Measurements from ENCODE around the gene TMPRSS3.

Gene TMPRSS3

DNA sequence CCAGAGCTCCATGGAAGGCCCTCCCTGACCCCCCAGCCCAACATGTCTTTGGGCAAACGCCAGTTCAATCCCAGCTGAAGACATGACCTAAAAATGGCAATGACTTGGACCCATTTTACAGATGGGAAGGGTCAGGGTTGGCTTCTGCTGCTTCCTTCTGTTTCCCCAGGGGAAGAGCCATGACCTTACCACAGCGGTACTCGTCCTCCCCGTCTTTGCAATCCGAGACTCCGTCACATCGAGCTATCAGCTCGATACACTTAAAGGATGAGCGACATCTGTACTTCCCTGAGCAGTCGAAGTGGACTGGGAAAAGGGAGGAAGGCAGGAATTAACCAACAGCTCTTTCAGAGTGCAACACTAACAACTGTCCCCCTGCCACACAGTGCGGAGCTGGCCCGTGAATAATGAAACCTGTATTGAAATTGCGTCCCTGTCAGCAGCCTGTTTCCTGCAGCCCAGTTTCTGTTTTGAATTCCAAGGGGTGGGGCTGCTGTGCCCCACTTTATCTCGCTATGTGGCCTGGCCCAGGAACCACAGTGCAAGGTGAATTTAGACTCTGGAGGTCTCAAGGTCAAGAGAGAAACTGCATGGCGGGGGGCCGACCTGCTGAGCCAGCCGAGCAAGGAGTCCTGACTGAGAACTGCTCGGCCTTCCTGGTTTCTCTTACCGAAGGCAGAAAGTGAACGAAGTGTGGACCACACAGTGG lies 7.0 kb downstream of the TMPRSS3 start:
- Histone ChIP-seq H3K4me2 (ENCODE audit: low read length, poor library complexity, severe bottlenecking) (no peak overlapping the region), H2BK5ac (ENCODE audit: low read depth, low read length, poor library complexity, severe bottlenecking) (no peak overlapping the region), H3K4me3 (ENCODE audit: insufficient read depth in 1 of 2, low read depth in 1 of 2, low read length in 2 of 2) (no peak overlapping the region), H3K18ac (ENCODE audit: low read depth in 1 of 2, low read length in 2 of 2) (no peak overlapping the region), H3K4me1 (ENCODE audit: control insufficient read depth, insufficient read depth, low read depth, low read length) (peaks cover 27% of the 10 kb centered on the region), H3K23ac (ENCODE audit: low read length in 2 of 2) (no peak overlapping the region), H3K4ac (ENCODE audit: low read depth in 1 of 2, low read length in 2 of 2) (no peak overlapping the region), H2AK5ac (ENCODE audit: low read length, severe bottlenecking) (no peak overlapping the region), H3K27me3 (ENCODE audit: control insufficient read depth in 1 of 2, insufficient read depth in 1 of 2, low read length in 2 of 2) (peaks cover 0 to 54% of the 10 kb centered on the region in 2 experiments), H3K79me1 (replicated peaks; ENCODE audit: low read length, poor library complexity, severe bottlenecking) (no peaks in the 10 kb centered on the region), H2BK12ac (ENCODE audit: low read length in 2 of 2) (no peak overlapping the region), H4K91ac (ENCODE audit: low read length) (no peak overlapping the region), H3K27ac (ENCODE audit: low read length, poor library complexity, severe bottlenecking) (no peak overlapping the region), H4K8ac (ENCODE audit: low read length) (no peak overlapping the region), H2AFZ (ENCODE audit: low read depth, low read length) (no peak overlapping the region), H2BK15ac (ENCODE audit: low read depth, poor library complexity, severe bottlenecking) (no peak overlapping the region), H3K36me3 (ENCODE audit: control insufficient read depth in 1 of 2, insufficient read depth in 2 of 2, low read depth in 1 of 2, low read length in 2 of 2) (no peaks in the 10 kb centered on the region), H3K9me3 (ENCODE audit: control insufficient read depth, low read length) (no peaks in the 10 kb centered on the region), H3K9ac (ENCODE audit: low read length) (no peak overlapping the region), H2BK120ac (ENCODE audit: low read depth, low read length) (no peak overlapping the region), H3K14ac (ENCODE audit: low read length in 2 of 2) (no peak overlapping the region)
- DNase-seq, result no peak
- 85% methylated on average over 20 of the region's 20 CpGs for WGBS

- WGBS, result 90% methylated on average over 6 of the region's 6 CpGs
- H2AK5ac ChIP-seq (ENCODE audit: low read length, severe bottlenecking), result no peak overlapping the region
- H2BK15ac ChIP-seq (ENCODE audit: low read depth, poor library complexity, severe bottlenecking), result no peak overlapping the region
- no peak overlapping the region for H3K23ac ChIP-seq (ENCODE audit: low read length in 2 of 2)
- H3K4me1 ChIP-seq (ENCODE audit: control insufficient read depth, insufficient read depth, low read depth, low read length), result peaks cover 27% of the 10 kb centered on the region
- H3K4me2 ChIP-seq (ENCODE audit: low read length, poor library complexity, severe bottlenecking), result no peak overlapping the region
- H4K8ac ChIP-seq (ENCODE audit: low read length), result no peak overlapping the region
- peaks cover 0 to 57% of the 10 kb centered on the region in 2 experiments for H3K27me3 ChIP-seq (ENCODE audit: control insufficient read depth in 1 of 2, insufficient read depth in 1 of 2, low read length in 2 of 2)
- H3K36me3 ChIP-seq (ENCODE audit: control insufficient read depth in 1 of 2, insufficient read depth in 2 of 2, low read depth in 1 of 2, low read length in 2 of 2), result peaks cover 0 to 2% of the 10 kb centered on the region in 2 experiments
- no peaks in the 10 kb centered on the region for H3K79me1 ChIP-seq (replicated peaks; ENCODE audit: low read length, poor library complexity, severe bottlenecking)
- H3K4ac ChIP-seq (ENCODE audit: low read depth in 1 of 2, low read length in 2 of 2), result no peak overlapping the region
- H2BK12ac ChIP-seq (ENCODE audit: low read length in 2 of 2), result no peak overlapping the region
- no peaks in the 10 kb centered on the region for H3K9me3 ChIP-seq (ENCODE audit: control insufficient read depth, low read length)
- H3K14ac ChIP-seq (ENCODE audit: low read length in 2 of 2), result no peak overlapping the region
- DNase-seq, result no peak
- H3K18ac ChIP-seq (ENCODE audit: low read depth in 1 of 2, low read length in 2 of 2), result no peak overlapping the region
- no peak overlapping the region for H2BK120ac ChIP-seq (ENCODE audit: low read depth, low read length)
- no peak overlapping the region for H3K4me3 ChIP-seq (ENCODE audit: insufficient read depth in 1 of 2, low read depth in 1 of 2, low read length in 2 of 2)
- H2AFZ ChIP-seq (ENCODE audit: low read depth, low read length), result no peak overlapping the region
- H3K27ac ChIP-seq (ENCODE audit: low read length, poor library complexity, severe bottlenecking), result no peak overlapping the region
- H4K91ac ChIP-seq (ENCODE audit: low read length), result no peak overlapping the region
- no peak overlapping the region for H2BK5ac ChIP-seq (ENCODE audit: low read depth, low read length, poor library complexity, severe bottlenecking)
- H3K9ac ChIP-seq (ENCODE audit: low read length), result no peak overlapping the region
Measured at GRCh38 chr21:42387843-42388340, 8.0 kb downstream of the TMPRSS3 start.

- Histone ChIP-seq H2BK15ac (ENCODE audit: low read depth, poor library complexity, severe bottlenecking) (no peak overlapping the region), H4K91ac (ENCODE audit: low read length) (no peak overlapping the region), H3K9me3 (ENCODE audit: control insufficient read depth, low read length) (peaks cover 3% of the 10 kb centered on the region), H2AK5ac (ENCODE audit: low read length, severe bottlenecking) (no peak overlapping the region), H3K79me1 (replicated peaks; ENCODE audit: low read length, poor library complexity, severe bottlenecking) (no peaks in the 10 kb centered on the region), H3K9ac (ENCODE audit: low read length) (no peak overlapping the region), H3K36me3 (ENCODE audit: control insufficient read depth in 1 of 2, insufficient read depth in 2 of 2, low read depth in 1 of 2, low read length in 2 of 2) (peaks cover 0 to 3% of the 10 kb centered on the region in 2 experiments), H3K23ac (ENCODE audit: low read length in 2 of 2) (no peak overlapping the region), H2BK5ac (ENCODE audit: low read depth, low read length, poor library complexity, severe bottlenecking) (no peak overlapping the region), H3K27ac (ENCODE audit: low read length, poor library complexity, severe bottlenecking) (no peak overlapping the region), H3K4ac (ENCODE audit: low read depth in 1 of 2, low read length in 2 of 2) (no peak overlapping the region), H3K18ac (ENCODE audit: low read depth in 1 of 2, low read length in 2 of 2) (no peak overlapping the region), H3K4me3 (ENCODE audit: insufficient read depth in 1 of 2, low read depth in 1 of 2, low read length in 2 of 2) (no peak overlapping the region), H3K14ac (ENCODE audit: low read length in 2 of 2) (no peak overlapping the region), H2AFZ (ENCODE audit: low read depth, low read length) (no peak overlapping the region), H2BK120ac (ENCODE audit: low read depth, low read length) (no peak overlapping the region), H3K4me1 (ENCODE audit: control insufficient read depth, insufficient read depth, low read depth, low read length) (peaks cover 21% of the 10 kb centered on the region), H3K27me3 (ENCODE audit: control insufficient read depth in 1 of 2, insufficient read depth in 1 of 2, low read length in 2 of 2) (peaks cover 0 to 53% of the 10 kb centered on the region in 2 experiments), H2BK12ac (ENCODE audit: low read length in 2 of 2) (no peak overlapping the region), H3K4me2 (ENCODE audit: low read length, poor library complexity, severe bottlenecking) (no peak overlapping the region), H4K8ac (ENCODE audit: low read length) (no peak overlapping the region)
- no peak for DNase-seq
- WGBS, result 45% methylated on average over 1 of the region's 3 CpGs
Measured at GRCh38 chr21:42387164-42387563, 8.7 kb downstream of the TMPRSS3 start.

DNA sequence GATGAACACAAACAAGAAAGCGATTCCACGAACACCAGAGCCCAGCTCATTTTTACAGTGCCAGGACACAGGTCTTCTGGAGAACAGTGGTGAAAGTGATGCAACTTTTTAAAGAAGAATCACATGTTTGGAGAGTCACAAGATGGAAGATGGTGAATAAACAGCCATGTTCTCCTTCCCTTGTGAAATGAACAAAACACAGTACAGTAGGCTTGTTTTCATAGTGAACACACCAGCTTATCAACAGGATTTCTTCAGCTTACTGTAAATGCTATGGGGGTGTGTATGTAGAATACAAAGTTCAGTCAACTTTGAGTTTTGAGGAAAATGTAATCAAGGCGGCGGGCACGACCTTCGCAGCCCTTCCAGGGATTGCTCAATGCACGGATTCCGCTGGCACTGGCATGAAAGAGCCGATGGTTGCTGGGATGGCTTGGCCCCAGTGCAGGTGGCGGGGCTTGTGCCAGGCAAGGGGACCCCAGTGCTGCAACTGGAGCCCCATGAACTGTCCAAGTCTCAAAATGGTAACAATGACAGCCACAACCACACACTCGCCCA lies 9.7 kb downstream of the TMPRSS3 start:
- no peak overlapping the region for H2BK120ac ChIP-seq (ENCODE audit: low read depth, low read length)
- H3K18ac ChIP-seq (ENCODE audit: low read depth in 1 of 2, low read length in 2 of 2), result no peak overlapping the region
- no peak for DNase-seq
- peaks cover 7% of the 10 kb centered on the region for H3K9me3 ChIP-seq (ENCODE audit: control insufficient read depth, low read length)
- no peak overlapping the region for H2BK12ac ChIP-seq (ENCODE audit: low read length in 2 of 2)
- H2BK5ac ChIP-seq (ENCODE audit: low read depth, low read length, poor library complexity, severe bottlenecking), result no peak overlapping the region
- peaks cover 0 to 3% of the 10 kb centered on the region in 2 experiments for H3K36me3 ChIP-seq (ENCODE audit: control insufficient read depth in 1 of 2, insufficient read depth in 2 of 2, low read depth in 1 of 2, low read length in 2 of 2)
- H2AK5ac ChIP-seq (ENCODE audit: low read length, severe bottlenecking), result no peak overlapping the region
- H3K4ac ChIP-seq (ENCODE audit: low read depth in 1 of 2, low read length in 2 of 2), result no peak overlapping the region
- no peak overlapping the region for H2BK15ac ChIP-seq (ENCODE audit: low read depth, poor library complexity, severe bottlenecking)
- H3K14ac ChIP-seq (ENCODE audit: low read length in 2 of 2), result no peak overlapping the region
- 91% methylated on average over 11 of the region's 11 CpGs for WGBS
- H3K9ac ChIP-seq (ENCODE audit: low read length), result no peak overlapping the region
- no peak overlapping the region for H3K4me3 ChIP-seq (ENCODE audit: insufficient read depth in 1 of 2, low read depth in 1 of 2, low read length in 2 of 2)
- H3K27me3 ChIP-seq (ENCODE audit: control insufficient read depth in 1 of 2, insufficient read depth in 1 of 2, low read length in 2 of 2), result peaks cover 0 to 45% of the 10 kb centered on the region in 2 experiments
- H3K4me2 ChIP-seq (ENCODE audit: low read length, poor library complexity, severe bottlenecking), result no peak overlapping the region
- no peak overlapping the region for H3K23ac ChIP-seq (ENCODE audit: low read length in 2 of 2)
- peaks cover 20% of the 10 kb centered on the region for H3K4me1 ChIP-seq (ENCODE audit: control insufficient read depth, insufficient read depth, low read depth, low read length)
- no peak overlapping the region for H4K8ac ChIP-seq (ENCODE audit: low read length)
- H3K27ac ChIP-seq (ENCODE audit: low read length, poor library complexity, severe bottlenecking), result no peak overlapping the region
- H3K79me1 ChIP-seq (replicated peaks; ENCODE audit: low read length, poor library complexity, severe bottlenecking), result no peaks in the 10 kb centered on the region
- H2AFZ ChIP-seq (ENCODE audit: low read depth, low read length), result no peak overlapping the region
- no peak overlapping the region for H4K91ac ChIP-seq (ENCODE audit: low read length)
